ENCODE measurements around the gene GGA3. TPM values are rescaled to one million over a fixed set of nuclear protein-coding genes. Genes with fewer than 3 reads are reported as not detected.

GGA3 gene
- total and polyA plus RNA-seq, 4 donors = 5.6 to 51.0 (median 34.8) TPM

- DNase-seq = peak in 1 of 2 donors; percentile 54
- peaks cover 0 to 12% of the 10 kb centered on the region in 2 donors for H3K36me3 ChIP-seq (ENCODE audit: control insufficient read depth in 1 of 2, insufficient read depth in 2 of 2, low read length in 1 of 2)
- no peak overlapping the region for H3K27ac ChIP-seq (ENCODE audit: low read depth in 1 of 2, low read length in 2 of 2)
- intact Hi-C loops (cut with DNase I) = no loop called here
- ATAC-seq (ENCODE audit: low FRiP score) = no peak
- H3K4me3 ChIP-seq (ENCODE audit: low read length in 2 of 2) = no peak overlapping the region
- no peaks in the 10 kb centered on the region for H3K27me3 ChIP-seq (ENCODE audit: control insufficient read depth in 1 of 2, insufficient read depth in 2 of 2, low read length in 1 of 2)
- H3K9me3 ChIP-seq (ENCODE audit: control insufficient read depth, low read length) = no peaks in the 10 kb centered on the region
- WGBS, 2 donors = 74 to 75% methylated on average over 12 of the region's 12 CpGs
- no peaks in the 10 kb centered on the region for H3K4me1 ChIP-seq (ENCODE audit: control insufficient read depth in 1 of 2, insufficient read depth in 2 of 2, low read length in 2 of 2)
Observed at GRCh38 chr17:75237100-75238014, 24.0 kb downstream of the GGA3 start.

GRCh38 chr17:75232786-75233185 is 28.6 kb downstream of the GGA3 start:
- WGBS, 2 donors = 95 to 96% methylated on average over 13 of the region's 13 CpGs
- intact Hi-C loops (cut with DNase I) = no loop called here

GRCh38 chr17:75231741-75232464 is 29.5 kb downstream of the GGA3 start:
- WGBS, 2 donors = 88 to 90% methylated on average over 18 of the region's 18 CpGs
- DNase-seq (peak in 1 of 2 donors; percentile 36), ATAC-seq (ENCODE audit: low FRiP score) (no peak)
- intact Hi-C loops (cut with DNase I) = no loop called here
- Histone ChIP-seq H3K9me3 (ENCODE audit: control insufficient read depth, low read length) (no peaks in the 10 kb centered on the region), H3K27ac (ENCODE audit: low read depth in 1 of 2, low read length in 2 of 2) (no peak overlapping the region), H3K4me3 (ENCODE audit: low read length in 2 of 2) (no peak overlapping the region), H3K4me1 (ENCODE audit: control insufficient read depth in 1 of 2, insufficient read depth in 2 of 2, low read length in 2 of 2) (no peaks in the 10 kb centered on the region), H3K36me3 (ENCODE audit: control insufficient read depth in 1 of 2, insufficient read depth in 2 of 2, low read length in 1 of 2) (peaks cover 0 to 7% of the 10 kb centered on the region in 2 donors), H3K27me3 (ENCODE audit: control insufficient read depth in 1 of 2, insufficient read depth in 2 of 2, low read length in 1 of 2) (no peaks in the 10 kb centered on the region)

More at GRCh38 chr17:75232786-75233185, 28.6 kb downstream of the GGA3 start:
- ATAC-seq (ENCODE audit: low FRiP score) = no peak
- no peak overlapping the region for H3K4me3 ChIP-seq (ENCODE audit: low read length in 2 of 2)
- no peak overlapping the region for H3K27ac ChIP-seq (ENCODE audit: low read depth in 1 of 2, low read length in 2 of 2)
- no peaks in the 10 kb centered on the region for H3K27me3 ChIP-seq (ENCODE audit: control insufficient read depth in 1 of 2, insufficient read depth in 2 of 2, low read length in 1 of 2)
- H3K36me3 ChIP-seq (ENCODE audit: control insufficient read depth in 1 of 2, insufficient read depth in 2 of 2, low read length in 1 of 2) = peaks cover 0 to 6% of the 10 kb centered on the region in 2 donors
- no peaks in the 10 kb centered on the region for H3K9me3 ChIP-seq (ENCODE audit: control insufficient read depth, low read length)
- no peaks in the 10 kb centered on the region for H3K4me1 ChIP-seq (ENCODE audit: control insufficient read depth in 1 of 2, insufficient read depth in 2 of 2, low read length in 2 of 2)
- DNase-seq = peak in 1 of 2 donors; percentile 45

GRCh38 chr17:75231071-75231470 is 30.3 kb downstream of the GGA3 start:
- intact Hi-C loops (cut with DNase I) = no loop called here
- DNase-seq = no peak
- Histone ChIP-seq H3K4me1 (ENCODE audit: control insufficient read depth in 1 of 2, insufficient read depth in 2 of 2, low read length in 2 of 2) (no peaks in the 10 kb centered on the region), H3K9me3 (ENCODE audit: control insufficient read depth, low read length) (no peaks in the 10 kb centered on the region), H3K4me3 (ENCODE audit: low read length in 2 of 2) (no peak overlapping the region), H3K27ac (ENCODE audit: low read depth in 1 of 2, low read length in 2 of 2) (no peak overlapping the region), H3K36me3 (ENCODE audit: control insufficient read depth in 1 of 2, insufficient read depth in 2 of 2, low read length in 1 of 2) (peaks cover 0 to 8% of the 10 kb centered on the region in 2 donors), H3K27me3 (ENCODE audit: control insufficient read depth in 1 of 2, insufficient read depth in 2 of 2, low read length in 1 of 2) (no peaks in the 10 kb centered on the region)
- 88 to 95% methylated on average over 8 of the region's 8 CpGs for WGBS, 2 donors
- ATAC-seq (ENCODE audit: low FRiP score) = no peak

- Histone ChIP-seq H3K27me3 (ENCODE audit: control insufficient read depth in 1 of 2, insufficient read depth in 2 of 2, low read length in 1 of 2) (no peaks in the 10 kb centered on the region), H3K36me3 (ENCODE audit: control insufficient read depth in 1 of 2, insufficient read depth in 2 of 2, low read length in 1 of 2) (peaks cover 0 to 9% of the 10 kb centered on the region in 2 donors), H3K9me3 (ENCODE audit: control insufficient read depth, low read length) (no peaks in the 10 kb centered on the region), H3K27ac (ENCODE audit: low read depth in 1 of 2, low read length in 2 of 2) (no peak overlapping the region), H3K4me1 (ENCODE audit: control insufficient read depth in 1 of 2, insufficient read depth in 2 of 2, low read length in 2 of 2) (no peaks in the 10 kb centered on the region), H3K4me3 (ENCODE audit: low read length in 2 of 2) (no peak overlapping the region)
- ATAC-seq (ENCODE audit: low FRiP score) = peak; percentile 50
- intact Hi-C loops (cut with DNase I) = no loop called here
- 78 to 83% methylated on average over 4 of the region's 4 CpGs for WGBS, 2 donors
- DNase-seq = no peak
Observed at GRCh38 chr17:75228847-75229246, 32.6 kb downstream of the GGA3 start.

GRCh38 chr17:75228305-75228704 is 33.1 kb downstream of the GGA3 start:
- Histone ChIP-seq H3K27me3 (ENCODE audit: control insufficient read depth in 1 of 2, insufficient read depth in 2 of 2, low read length in 1 of 2) (no peaks in the 10 kb centered on the region), H3K4me3 (ENCODE audit: low read length in 2 of 2) (no peak overlapping the region), H3K4me1 (ENCODE audit: control insufficient read depth in 1 of 2, insufficient read depth in 2 of 2, low read length in 2 of 2) (no peaks in the 10 kb centered on the region), H3K27ac (ENCODE audit: low read depth in 1 of 2, low read length in 2 of 2) (no peak overlapping the region), H3K9me3 (ENCODE audit: control insufficient read depth, low read length) (no peaks in the 10 kb centered on the region), H3K36me3 (ENCODE audit: control insufficient read depth in 1 of 2, insufficient read depth in 2 of 2, low read length in 1 of 2) (peaks cover 0 to 9% of the 10 kb centered on the region in 2 donors)
- intact Hi-C loops (cut with DNase I) = no loop called here
- ATAC-seq (ENCODE audit: low FRiP score) (peak; percentile 16), DNase-seq (no peak)
- 30 to 44% methylated on average over 2 of the region's 2 CpGs for WGBS, 2 donors

GRCh38 chr17:75227729-75228128 is 33.7 kb downstream of the GGA3 start:
- no peaks in the 10 kb centered on the region for H3K9me3 ChIP-seq (ENCODE audit: control insufficient read depth, low read length)
- H3K4me1 ChIP-seq (ENCODE audit: control insufficient read depth in 1 of 2, insufficient read depth in 2 of 2, low read length in 2 of 2) = no peaks in the 10 kb centered on the region
- intact Hi-C loops (cut with DNase I) = no loop called here
- 86 to 89% methylated on average over 5 of the region's 5 CpGs for WGBS, 2 donors
- no peak overlapping the region for H3K27ac ChIP-seq (ENCODE audit: low read depth in 1 of 2, low read length in 2 of 2)
- H3K36me3 ChIP-seq (ENCODE audit: control insufficient read depth in 1 of 2, insufficient read depth in 2 of 2, low read length in 1 of 2) = peaks cover 0 to 7% of the 10 kb centered on the region in 2 donors
- no peak overlapping the region for H3K4me3 ChIP-seq (ENCODE audit: low read length in 2 of 2)
- ATAC-seq (ENCODE audit: low FRiP score) = no peak
- no peaks in the 10 kb centered on the region for H3K27me3 ChIP-seq (ENCODE audit: control insufficient read depth in 1 of 2, insufficient read depth in 2 of 2, low read length in 1 of 2)
- no peak for DNase-seq

- Histone ChIP-seq H3K4me3 (ENCODE audit: low read length in 2 of 2) (no peak overlapping the region), H3K36me3 (ENCODE audit: control insufficient read depth in 1 of 2, insufficient read depth in 2 of 2, low read length in 1 of 2) (peaks cover 0 to 7% of the 10 kb centered on the region in 2 donors), H3K27me3 (ENCODE audit: control insufficient read depth in 1 of 2, insufficient read depth in 2 of 2, low read length in 1 of 2) (no peaks in the 10 kb centered on the region), H3K9me3 (ENCODE audit: control insufficient read depth, low read length) (no peaks in the 10 kb centered on the region), H3K27ac (ENCODE audit: low read depth in 1 of 2, low read length in 2 of 2) (no peak overlapping the region), H3K4me1 (ENCODE audit: control insufficient read depth in 1 of 2, insufficient read depth in 2 of 2, low read length in 2 of 2) (no peaks in the 10 kb centered on the region)
- intact Hi-C loops (cut with DNase I) = no loop called here
- 73 to 74% methylated on average over 14 of the region's 14 CpGs for WGBS, 2 donors
- ATAC-seq (ENCODE audit: low FRiP score) (no peak), DNase-seq (no peak)
Observed at GRCh38 chr17:75225016-75225415, 36.4 kb downstream of the GGA3 start.

All from aorta (tissue), 5 donors.